HG03432 (cell line): ENCODE measurements around the gene GABRG3.
A peak's percentile ranks its signal among the peaks of the same experiment; 100 is the strongest.
"Not testable (repeated sequence)": the region's sequence is repeated elsewhere in the genome, so short reads cannot be mapped to it uniquely, and the experiment has no call there.

Experiments
- ATAC-seq: cut with Tn5 transposase; IDR thresholded peaks from one replicate; pipeline ENCODE4 v1.9.1; 2021; ENCODE audit warnings: mild to moderate bottlenecking, moderate library complexity; ENCODE audit not compliant: unreplicated experiment

GABRG3 gene

GRCh38 chr15:26985050-26985449, 14.1 kb downstream of the GABRG3 start:
- ATAC-seq, result no peak

- ATAC-seq, result no peak
Measured at GRCh38 chr15:26996250-26996649, 25.3 kb downstream of the GABRG3 start.

- not testable (repeated sequence) for ATAC-seq
Measured at GRCh38 chr15:27003003-27003402, 32.0 kb downstream of the GABRG3 start.

- not testable (repeated sequence) for ATAC-seq
Measured at GRCh38 chr15:27004226-27004625, 33.2 kb downstream of the GABRG3 start.

GRCh38 chr15:27017168-27017809, 46.3 kb downstream of the GABRG3 start:
- peak; percentile 71 for ATAC-seq

- ATAC-seq, result no peak
Measured at GRCh38 chr15:27019687-27020086, 48.7 kb downstream of the GABRG3 start.

GRCh38 chr15:27025481-27025966, 54.5 kb downstream of the GABRG3 start:
- no peak for ATAC-seq

- no peak for ATAC-seq
Measured at GRCh38 chr15:27027229-27027628, 56.2 kb downstream of the GABRG3 start.

GRCh38 chr15:27028858-27029477, 58.0 kb downstream of the GABRG3 start:
- ATAC-seq, result no peak

GRCh38 chr15:27036210-27036609, 65.2 kb downstream of the GABRG3 start:
- ATAC-seq, result no peak

- ATAC-seq, result no peak
Measured at GRCh38 chr15:27037501-27037900, 66.5 kb downstream of the GABRG3 start.

GRCh38 chr15:27039152-27039551, 68.2 kb downstream of the GABRG3 start:
- no peak for ATAC-seq

GRCh38 chr15:27042230-27042629, 71.2 kb downstream of the GABRG3 start:
- ATAC-seq, result no peak

GRCh38 chr15:27042646-27043045, 71.7 kb downstream of the GABRG3 start:
- ATAC-seq, result no peak

GRCh38 chr15:27043770-27044169, 72.8 kb downstream of the GABRG3 start:
- ATAC-seq, result no peak

- no peak for ATAC-seq
Measured at GRCh38 chr15:27045796-27046195, 74.8 kb downstream of the GABRG3 start.

- ATAC-seq, result no peak
Measured at GRCh38 chr15:27046880-27047279, 75.9 kb downstream of the GABRG3 start.

GRCh38 chr15:27050163-27050562, 79.2 kb downstream of the GABRG3 start:
- no peak for ATAC-seq

- no peak for ATAC-seq
Measured at GRCh38 chr15:27054426-27054825, 83.4 kb downstream of the GABRG3 start.

- no peak for ATAC-seq
Measured at GRCh38 chr15:27057904-27058645, 87.1 kb downstream of the GABRG3 start.

GRCh38 chr15:27058939-27059338, 88.0 kb downstream of the GABRG3 start:
- ATAC-seq, result no peak
